ENCODE measurements around the gene SNX22. TPM values are rescaled to one million over a fixed set of nuclear protein-coding genes. Genes with fewer than 3 reads are reported as not detected.

Gene SNX22
- total and polyA plus RNA-seq, 2 donors (not counting 1 experiment from before 2014, with no cell fraction given), result 0.17 TPM; not detected in 1

- Histone ChIP-seq H3K27ac (ENCODE audit: insufficient read depth, low read length) (no peak overlapping the region), H3K9ac (ENCODE audit: insufficient read depth, low read length) (no peak overlapping the region), H3K36me3 (ENCODE audit: control insufficient read depth, insufficient read depth, low read length) (peaks cover 3% of the 10 kb centered on the region), H2AFZ (ENCODE audit: low read length) (no peak overlapping the region), H3K79me2 (ENCODE audit: control insufficient read depth, insufficient read depth, low read length) (no peaks in the 10 kb centered on the region), H3K4me1 (ENCODE audit: control insufficient read depth, extremely low read depth, insufficient read depth, low read length) (peaks cover 4% of the 10 kb centered on the region), H4K20me1 (ENCODE audit: control insufficient read depth, extremely low read depth, insufficient read depth, low read length) (no peaks in the 10 kb centered on the region), H3K9me3 (ENCODE audit: control insufficient read depth, insufficient read depth, low read depth, low read length) (no peaks in the 10 kb centered on the region), H3K4me3 (replicated peaks in 1 of 4; ENCODE audit: control extremely low read depth in 1 of 4, insufficient read depth in 1 of 4, low read depth in 3 of 4, low read length in 4 of 4) (no peak overlapping the region), H3K4me2 (ENCODE audit: extremely low read depth, insufficient read depth, low read length) (no peak overlapping the region), H3K27me3 (ENCODE audit: control insufficient read depth, insufficient read depth, low read length) (peaks cover 10% of the 10 kb centered on the region)
- no peak for TF ChIP-seq EZH2 (IDR thresholded peaks at IDR 0.05; ENCODE audit: low read length, missing control alignments)
- TF ChIP-seq CTCF (conservative IDR thresholded peaks at IDR 0.05 in 1 of 2, IDR thresholded peaks at IDR 0.05 in 1 of 2; ENCODE audit: low read depth in 1 of 2, low read length in 2 of 2), result peak in 1 of 2 donors; percentile 7
- DNase-seq (ENCODE audit: low read depth in 2 of 2), result no peak
Measured at GRCh38 chr15:64149424-64149823, 2.1 kb upstream of the SNX22 start.

GRCh38 chr15:64149893-64150578 lies 1.5 kb upstream of the SNX22 start:
- H3K4me1 ChIP-seq (ENCODE audit: control insufficient read depth, extremely low read depth, insufficient read depth, low read length), result peaks cover 4% of the 10 kb centered on the region
- no peak overlapping the region for H3K4me2 ChIP-seq (ENCODE audit: extremely low read depth, insufficient read depth, low read length)
- H2AFZ ChIP-seq (ENCODE audit: low read length), result no peak overlapping the region
- H4K20me1 ChIP-seq (ENCODE audit: control insufficient read depth, extremely low read depth, insufficient read depth, low read length), result no peaks in the 10 kb centered on the region
- TF ChIP-seq EZH2 (IDR thresholded peaks at IDR 0.05; ENCODE audit: low read length, missing control alignments) (no peak), CTCF (conservative IDR thresholded peaks at IDR 0.05 in 1 of 2, IDR thresholded peaks at IDR 0.05 in 1 of 2; ENCODE audit: low read depth in 1 of 2, low read length in 2 of 2) (no peak)
- H3K36me3 ChIP-seq (ENCODE audit: control insufficient read depth, insufficient read depth, low read length), result peaks cover 3% of the 10 kb centered on the region
- no peaks in the 10 kb centered on the region for H3K79me2 ChIP-seq (ENCODE audit: control insufficient read depth, insufficient read depth, low read length)
- H3K4me3 ChIP-seq (replicated peaks in 1 of 4; ENCODE audit: control extremely low read depth in 1 of 4, insufficient read depth in 1 of 4, low read depth in 3 of 4, low read length in 4 of 4), result no peak overlapping the region
- peaks cover 10% of the 10 kb centered on the region for H3K27me3 ChIP-seq (ENCODE audit: control insufficient read depth, insufficient read depth, low read length)
- no peak for DNase-seq (ENCODE audit: low read depth in 2 of 2)
- no peaks in the 10 kb centered on the region for H3K9me3 ChIP-seq (ENCODE audit: control insufficient read depth, insufficient read depth, low read depth, low read length)
- no peak overlapping the region for H3K9ac ChIP-seq (ENCODE audit: insufficient read depth, low read length)
- no peak overlapping the region for H3K27ac ChIP-seq (ENCODE audit: insufficient read depth, low read length)

GRCh38 chr15:64152507-64153387 lies 1.2 kb downstream of the SNX22 start:
- Histone ChIP-seq H3K9ac (ENCODE audit: insufficient read depth, low read length) (no peak overlapping the region), H3K36me3 (ENCODE audit: control insufficient read depth, insufficient read depth, low read length) (peaks cover 20% of the 10 kb centered on the region), H4K20me1 (ENCODE audit: control insufficient read depth, extremely low read depth, insufficient read depth, low read length) (no peaks in the 10 kb centered on the region), H3K27ac (ENCODE audit: insufficient read depth, low read length) (no peak overlapping the region), H3K4me1 (ENCODE audit: control insufficient read depth, extremely low read depth, insufficient read depth, low read length) (peaks cover 4% of the 10 kb centered on the region), H3K27me3 (ENCODE audit: control insufficient read depth, insufficient read depth, low read length) (peaks cover 10% of the 10 kb centered on the region), H2AFZ (ENCODE audit: low read length) (no peak overlapping the region), H3K9me3 (ENCODE audit: control insufficient read depth, insufficient read depth, low read depth, low read length) (no peaks in the 10 kb centered on the region), H3K79me2 (ENCODE audit: control insufficient read depth, insufficient read depth, low read length) (no peaks in the 10 kb centered on the region), H3K4me3 (replicated peaks in 1 of 4; ENCODE audit: control extremely low read depth in 1 of 4, insufficient read depth in 1 of 4, low read depth in 3 of 4, low read length in 4 of 4) (peak overlapping the region in 1 of 4 experiments; percentile 55), H3K4me2 (ENCODE audit: extremely low read depth, insufficient read depth, low read length) (peak overlapping the region; percentile 76)
- no peak for DNase-seq (ENCODE audit: low read depth in 2 of 2)
- TF ChIP-seq EZH2 (IDR thresholded peaks at IDR 0.05; ENCODE audit: low read length, missing control alignments) (no peak), CTCF (conservative IDR thresholded peaks at IDR 0.05 in 1 of 2, IDR thresholded peaks at IDR 0.05 in 1 of 2; ENCODE audit: low read depth in 1 of 2, low read length in 2 of 2) (no peak)
